ENCODE results near the gene GABRB2. TPM values are rescaled to one million over a fixed set of nuclear protein-coding genes. Genes with fewer than 3 reads are reported as not detected.

GABRB2 gene
- total RNA-seq, 3 donors from 2014 or later (not counting 1 experiment from before 2014, with no cell fraction given): not detected

- WGBS (ENCODE audit: insufficient coverage): 50% methylated on average over 1 of the region's 2 CpGs
- Mint-ChIP-seq H3K36me3 (no peaks in the 10 kb centered on the region), H3K9me3 (peaks cover 5 to 11% of the 10 kb centered on the region in 2 donors), H3K27ac (no peak overlapping the region), H3K4me3 (no peak overlapping the region), H3K4me1 (no peaks in the 10 kb centered on the region), H3K27me3 (ENCODE audit: low read depth in 2 of 2) (no peaks in the 10 kb centered on the region)
- H3K27me3 ChIP-seq (ENCODE audit: control insufficient read depth, insufficient read depth, low read length): no peaks in the 10 kb centered on the region
- no peak overlapping the region for H3K27ac ChIP-seq (ENCODE audit: low read length)
- TF ChIP-seq, protein P1, sequence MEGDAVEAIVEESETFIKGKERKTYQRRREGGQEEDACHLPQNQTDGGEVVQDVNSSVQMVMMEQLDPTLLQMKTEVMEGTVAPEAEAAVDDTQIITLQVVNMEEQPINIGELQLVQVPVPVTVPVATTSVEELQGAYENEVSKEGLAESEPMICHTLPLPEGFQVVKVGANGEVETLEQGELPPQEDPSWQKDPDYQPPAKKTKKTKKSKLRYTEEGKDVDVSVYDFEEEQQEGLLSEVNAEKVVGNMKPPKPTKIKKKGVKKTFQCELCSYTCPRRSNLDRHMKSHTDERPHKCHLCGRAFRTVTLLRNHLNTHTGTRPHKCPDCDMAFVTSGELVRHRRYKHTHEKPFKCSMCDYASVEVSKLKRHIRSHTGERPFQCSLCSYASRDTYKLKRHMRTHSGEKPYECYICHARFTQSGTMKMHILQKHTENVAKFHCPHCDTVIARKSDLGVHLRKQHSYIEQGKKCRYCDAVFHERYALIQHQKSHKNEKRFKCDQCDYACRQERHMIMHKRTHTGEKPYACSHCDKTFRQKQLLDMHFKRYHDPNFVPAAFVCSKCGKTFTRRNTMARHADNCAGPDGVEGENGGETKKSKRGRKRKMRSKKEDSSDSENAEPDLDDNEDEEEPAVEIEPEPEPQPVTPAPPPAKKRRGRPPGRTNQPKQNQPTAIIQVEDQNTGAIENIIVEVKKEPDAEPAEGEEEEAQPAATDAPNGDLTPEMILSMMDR (IDR thresholded peaks at IDR 0.05): no peak
- no peaks in the 10 kb centered on the region for H3K9me3 ChIP-seq (ENCODE audit: control insufficient read depth, insufficient read depth, low read length)
- intact Hi-C loops (cut with micrococcal nuclease): no loop called here
- no peak for DNase-seq
- H3K36me3 ChIP-seq (ENCODE audit: control insufficient read depth, insufficient read depth, low read length): no peaks in the 10 kb centered on the region
- no peaks in the 10 kb centered on the region for H3K4me1 ChIP-seq (ENCODE audit: control insufficient read depth, insufficient read depth, low read length)
- H3K4me3 ChIP-seq (ENCODE audit: low read length): no peak overlapping the region
- no peak for ATAC-seq
Observed at GRCh38 chr5:161274951-161275350, 271.6 kb downstream of the GABRB2 start.

GRCh38 chr5:161273410-161273809, 273.1 kb downstream of the GABRB2 start:
- no peaks in the 10 kb centered on the region for H3K36me3 ChIP-seq (ENCODE audit: control insufficient read depth, insufficient read depth, low read length)
- DNase-seq: no peak
- Mint-ChIP-seq H3K27me3 (ENCODE audit: low read depth in 2 of 2) (no peaks in the 10 kb centered on the region), H3K27ac (no peak overlapping the region), H3K4me1 (no peaks in the 10 kb centered on the region), H3K4me3 (no peak overlapping the region), H3K36me3 (no peaks in the 10 kb centered on the region), H3K9me3 (peaks cover 4 to 14% of the 10 kb centered on the region in 2 donors)
- no peaks in the 10 kb centered on the region for H3K27me3 ChIP-seq (ENCODE audit: control insufficient read depth, insufficient read depth, low read length)
- no peak for ATAC-seq
- no peaks in the 10 kb centered on the region for H3K9me3 ChIP-seq (ENCODE audit: control insufficient read depth, insufficient read depth, low read length)
- TF ChIP-seq, protein P1 (IDR thresholded peaks at IDR 0.05): no peak
- H3K4me3 ChIP-seq (ENCODE audit: low read length): no peak overlapping the region
- H3K27ac ChIP-seq (ENCODE audit: low read length): no peak overlapping the region
- H3K4me1 ChIP-seq (ENCODE audit: control insufficient read depth, insufficient read depth, low read length): no peaks in the 10 kb centered on the region
- intact Hi-C loops (cut with micrococcal nuclease): no loop called here

DNA sequence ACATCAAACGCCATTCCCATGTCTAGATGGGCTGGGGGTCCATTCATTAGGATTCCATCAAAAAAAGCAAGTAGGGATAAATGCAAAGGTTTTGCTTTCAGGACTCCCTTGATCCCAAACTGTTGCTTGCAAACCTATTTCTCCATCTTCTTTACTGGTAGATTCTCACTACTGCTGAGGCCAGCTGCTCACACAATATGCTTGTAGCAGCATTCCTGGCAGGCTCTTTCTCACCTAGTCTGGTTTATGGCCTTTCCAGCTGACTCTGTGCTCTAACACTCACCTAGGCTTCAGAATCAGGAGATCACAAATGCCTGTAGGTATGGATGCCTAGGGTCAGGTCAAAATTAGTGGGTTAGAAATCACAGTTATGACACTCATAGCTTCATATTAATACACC, 274.7 kb downstream of the GABRB2 start:
- no peaks in the 10 kb centered on the region for H3K4me1 ChIP-seq (ENCODE audit: control insufficient read depth, insufficient read depth, low read length)
- Mint-ChIP-seq H3K27me3 (ENCODE audit: low read depth in 2 of 2) (no peaks in the 10 kb centered on the region), H3K4me3 (no peak overlapping the region), H3K9me3 (peaks cover 5 to 11% of the 10 kb centered on the region in 2 donors), H3K27ac (no peak overlapping the region), H3K4me1 (no peaks in the 10 kb centered on the region), H3K36me3 (no peaks in the 10 kb centered on the region)
- no peak overlapping the region for H3K27ac ChIP-seq (ENCODE audit: low read length)
- H3K36me3 ChIP-seq (ENCODE audit: control insufficient read depth, insufficient read depth, low read length): no peaks in the 10 kb centered on the region
- DNase-seq (no peak), ATAC-seq (no peak)
- no peaks in the 10 kb centered on the region for H3K9me3 ChIP-seq (ENCODE audit: control insufficient read depth, insufficient read depth, low read length)
- H3K27me3 ChIP-seq (ENCODE audit: control insufficient read depth, insufficient read depth, low read length): no peaks in the 10 kb centered on the region
- TF ChIP-seq, protein P1 (IDR thresholded peaks at IDR 0.05): no peak
- 73% methylated on average over 1 of the region's 1 CpG for WGBS (ENCODE audit: insufficient coverage)
- intact Hi-C loops (cut with micrococcal nuclease): no loop called here
- no peak overlapping the region for H3K4me3 ChIP-seq (ENCODE audit: low read length)

DNA sequence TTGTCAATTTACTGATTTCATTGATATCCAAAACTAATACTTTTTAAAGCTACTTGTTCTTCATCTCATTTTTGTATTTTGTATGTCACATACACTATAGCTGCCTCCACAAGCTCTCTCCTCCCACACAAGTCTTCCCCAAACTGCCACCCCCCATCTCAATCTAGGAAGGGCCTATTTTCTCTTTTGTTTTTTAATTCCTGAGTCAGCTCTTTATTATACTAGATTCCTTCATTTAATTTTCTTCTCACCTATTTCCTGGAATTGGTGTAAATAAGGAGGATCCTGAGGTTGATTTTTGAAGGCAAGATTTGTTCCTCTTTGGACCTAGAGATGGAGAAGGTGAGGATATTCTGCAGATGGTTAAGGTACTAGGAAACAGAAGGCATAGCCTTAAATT, 277.4 kb downstream of the GABRB2 start:
- Histone ChIP-seq H3K36me3 (ENCODE audit: control insufficient read depth, insufficient read depth, low read length) (no peaks in the 10 kb centered on the region), H3K27ac (ENCODE audit: low read length) (no peak overlapping the region), H3K27me3 (ENCODE audit: control insufficient read depth, insufficient read depth, low read length) (no peaks in the 10 kb centered on the region), H3K9me3 (ENCODE audit: control insufficient read depth, insufficient read depth, low read length) (no peaks in the 10 kb centered on the region), H3K4me1 (ENCODE audit: control insufficient read depth, insufficient read depth, low read length) (no peaks in the 10 kb centered on the region), H3K4me3 (ENCODE audit: low read length) (no peak overlapping the region)
- no peak for ATAC-seq
- TF ChIP-seq, protein P1 (IDR thresholded peaks at IDR 0.05): no peak
- intact Hi-C loops (cut with micrococcal nuclease): no loop called here
- peaks cover 5 to 11% of the 10 kb centered on the region in 2 donors for H3K9me3 Mint-ChIP-seq
- H3K27me3 Mint-ChIP-seq (ENCODE audit: low read depth in 2 of 2): no peaks in the 10 kb centered on the region
- DNase-seq: no peak
- H3K4me1 Mint-ChIP-seq: no peaks in the 10 kb centered on the region
- no peak overlapping the region for H3K4me3 Mint-ChIP-seq
- H3K36me3 Mint-ChIP-seq: no peaks in the 10 kb centered on the region
- no peak overlapping the region for H3K27ac Mint-ChIP-seq
